Stimulated activated CD4-positive, alpha-beta T cell treated with anti-CD3 and anti-CD28 coated beads, Interleukin-12 subunit alpha, Interleukin-12 subunit beta, amount 100 ng/mL, for 48 hours (primary cell): ENCODE data around the gene ITSN2.

ENCODE experiments used
- DNase-seq, 3 donors: peaks; one replicate each; pipeline ENCODE4 v3.0.0-alpha.2; 2020; ENCODE audit warnings: low read depth in 2 of 3, low spot score in 1 of 3

The ITSN2 gene

DNA sequence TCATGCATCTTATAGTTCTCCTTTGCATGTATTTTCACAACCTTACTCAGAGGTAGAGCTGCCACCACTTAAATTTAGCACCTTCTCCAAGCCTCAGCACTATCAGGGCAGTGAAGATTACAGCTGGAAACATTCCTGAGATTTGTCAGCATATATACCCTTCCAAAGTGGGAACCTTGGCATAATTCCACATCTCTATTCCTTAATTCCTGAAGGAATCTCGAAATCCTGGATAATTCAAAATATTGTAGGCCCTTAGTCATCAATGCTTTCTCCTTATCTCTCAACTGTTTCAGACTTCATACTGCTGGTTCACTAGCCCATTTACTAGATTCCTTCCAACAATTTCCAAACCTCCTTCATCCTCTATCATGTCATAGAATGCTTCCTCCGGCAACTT lies 87.4 kb downstream of the ITSN2 start:
- DNase-seq: no peak

DNA sequence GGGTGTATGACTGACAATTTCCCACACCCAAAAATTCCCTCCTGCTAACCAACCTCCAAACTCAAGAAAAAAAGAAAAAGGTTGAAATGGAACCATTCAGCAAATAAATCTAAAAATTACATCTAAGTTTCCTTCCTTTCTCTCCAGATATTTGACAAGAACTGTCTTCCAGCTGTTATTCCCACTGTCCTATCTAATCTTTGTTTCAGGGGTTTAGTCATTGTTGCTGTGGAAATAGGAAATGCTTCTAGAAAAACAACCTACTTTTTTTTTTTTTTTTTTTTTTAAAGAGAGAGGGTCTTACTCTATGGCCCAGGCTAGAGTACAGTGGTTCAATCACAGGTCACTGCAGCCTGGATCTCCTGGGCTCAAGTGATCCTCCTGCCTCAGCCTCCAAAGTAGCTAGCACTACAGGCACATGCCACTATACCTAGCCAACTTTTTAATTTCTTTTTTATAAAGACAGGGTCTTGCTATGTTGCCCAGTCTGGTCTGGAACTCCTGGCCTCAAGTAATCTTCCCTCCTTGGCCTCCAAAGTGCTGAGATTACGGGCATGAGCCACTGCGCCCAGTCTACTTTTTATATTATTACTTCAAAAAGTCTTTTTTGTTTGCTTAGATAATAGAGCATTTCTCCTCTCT lies 88.1 kb downstream of the ITSN2 start:
- no peak for DNase-seq

DNA sequence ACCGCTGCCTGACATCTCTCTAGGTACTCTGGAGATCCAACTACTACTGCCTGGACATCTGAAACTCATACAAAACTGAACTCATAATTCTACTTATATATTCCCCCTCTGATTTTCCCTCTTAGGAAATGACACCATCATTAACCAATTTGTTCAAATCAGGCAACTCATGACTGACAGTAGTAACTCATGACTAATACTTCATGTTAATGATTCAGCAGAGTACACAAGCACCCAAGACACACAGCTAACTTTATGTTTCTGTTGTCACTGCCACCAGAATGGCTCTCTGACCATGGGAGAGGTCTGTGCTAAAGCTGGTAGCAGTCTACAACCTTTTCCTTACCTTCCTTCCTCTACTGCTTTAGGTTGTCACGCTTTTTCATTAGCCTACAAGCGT lies 91.1 kb downstream of the ITSN2 start:
- DNase-seq: no peak

DNA sequence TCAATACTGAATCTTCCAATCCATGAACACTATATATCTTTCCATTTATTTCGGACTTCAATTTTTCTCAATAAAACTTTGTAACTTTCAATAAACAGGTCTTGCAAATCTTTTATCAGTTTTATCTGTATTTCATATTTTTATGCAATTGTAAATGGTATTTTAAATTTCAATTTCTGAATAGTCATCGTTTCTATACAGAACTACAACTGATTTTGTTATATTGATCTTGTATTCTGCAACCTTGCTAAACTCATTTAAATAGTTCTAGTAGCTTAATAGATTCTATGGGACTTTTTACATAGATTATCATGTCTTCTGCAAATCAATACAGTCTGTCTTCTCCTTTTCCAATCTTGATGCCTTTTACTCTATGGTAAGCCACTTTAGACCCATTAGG lies 95.1 kb downstream of the ITSN2 start:
- DNase-seq: no peak

DNA sequence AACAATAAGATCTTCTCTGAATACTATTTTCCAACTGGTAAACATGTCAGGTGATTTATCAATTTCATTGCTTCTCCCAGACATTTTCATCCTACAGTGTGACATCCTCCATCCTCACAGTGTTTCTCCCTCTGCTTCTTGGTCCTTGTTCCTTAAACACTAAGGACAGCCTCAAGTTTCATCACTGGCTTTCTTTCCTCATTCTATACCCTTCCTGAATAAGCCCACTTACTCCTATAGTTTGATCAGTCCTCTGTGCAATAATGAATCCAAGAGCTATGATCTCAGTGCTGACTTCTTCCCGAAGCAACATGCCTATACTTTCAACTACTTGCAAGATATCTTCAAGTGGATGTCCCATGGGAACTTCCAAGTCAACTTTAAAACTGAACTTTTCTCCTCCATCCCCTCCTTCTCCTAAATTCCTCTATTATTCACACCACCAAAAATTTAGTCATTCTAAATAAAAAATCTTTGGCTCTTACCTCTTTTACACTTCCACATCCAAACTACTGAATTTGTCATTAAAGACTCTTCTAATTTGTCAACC lies 97.8 kb downstream of the ITSN2 start:
- no peak for DNase-seq

DNA sequence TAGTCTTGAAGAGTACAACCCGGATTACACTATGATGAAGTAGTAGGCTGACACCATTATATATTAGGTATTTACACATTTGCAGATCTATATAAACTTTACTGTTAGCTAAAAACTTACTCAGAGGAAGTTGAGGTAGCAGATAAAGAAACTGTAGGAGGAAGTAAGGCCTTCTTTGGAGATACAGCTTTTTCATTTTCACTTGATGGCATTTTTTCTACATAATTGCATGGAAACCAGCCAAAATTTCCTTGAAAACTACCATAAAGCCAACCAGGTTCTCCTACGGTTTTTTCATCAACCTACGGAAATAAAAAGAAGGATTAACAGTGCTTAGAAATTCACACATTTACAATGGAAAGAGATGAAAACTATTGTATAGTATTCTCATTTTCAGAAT lies 98.9 kb downstream of the ITSN2 start:
- no peak for DNase-seq

DNA sequence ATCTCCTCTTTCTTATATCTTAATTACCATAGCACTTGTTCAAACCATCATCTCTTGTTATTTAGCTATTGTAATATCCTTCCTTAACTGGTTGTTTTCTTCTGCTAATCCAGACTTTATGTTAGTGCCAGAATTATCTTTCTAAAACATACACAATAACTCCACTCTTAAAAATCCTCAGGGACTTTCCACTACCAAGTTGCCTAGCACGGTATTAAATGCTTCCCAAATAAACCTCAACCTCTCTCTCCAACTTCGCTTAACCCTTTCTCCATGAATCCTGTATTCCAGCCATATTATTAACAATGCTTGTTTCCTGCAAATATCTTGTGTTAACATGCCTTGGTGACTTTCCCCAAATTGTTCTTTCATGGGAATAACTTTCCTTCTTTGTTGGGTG lies 101.0 kb downstream of the ITSN2 start:
- no peak for DNase-seq

DNA sequence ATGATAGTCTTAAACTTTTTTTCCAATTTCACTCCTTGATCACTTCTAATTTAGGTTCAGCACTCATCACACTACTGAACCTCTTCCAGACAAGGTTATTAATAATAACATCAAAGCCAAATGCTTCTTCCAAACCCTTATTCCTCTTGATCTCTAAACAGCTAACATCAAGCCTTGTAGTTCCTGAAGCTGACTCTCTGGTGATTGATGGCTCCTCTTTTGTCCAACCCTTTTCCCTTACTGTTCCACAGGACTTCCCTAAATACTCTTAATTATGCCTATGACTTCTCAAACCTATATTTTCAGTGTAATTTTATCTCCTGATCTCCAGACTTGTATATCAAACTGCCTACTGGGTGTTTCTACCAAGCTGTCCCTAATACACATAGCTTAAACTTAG lies 101.6 kb downstream of the ITSN2 start:
- DNase-seq: no peak

DNA sequence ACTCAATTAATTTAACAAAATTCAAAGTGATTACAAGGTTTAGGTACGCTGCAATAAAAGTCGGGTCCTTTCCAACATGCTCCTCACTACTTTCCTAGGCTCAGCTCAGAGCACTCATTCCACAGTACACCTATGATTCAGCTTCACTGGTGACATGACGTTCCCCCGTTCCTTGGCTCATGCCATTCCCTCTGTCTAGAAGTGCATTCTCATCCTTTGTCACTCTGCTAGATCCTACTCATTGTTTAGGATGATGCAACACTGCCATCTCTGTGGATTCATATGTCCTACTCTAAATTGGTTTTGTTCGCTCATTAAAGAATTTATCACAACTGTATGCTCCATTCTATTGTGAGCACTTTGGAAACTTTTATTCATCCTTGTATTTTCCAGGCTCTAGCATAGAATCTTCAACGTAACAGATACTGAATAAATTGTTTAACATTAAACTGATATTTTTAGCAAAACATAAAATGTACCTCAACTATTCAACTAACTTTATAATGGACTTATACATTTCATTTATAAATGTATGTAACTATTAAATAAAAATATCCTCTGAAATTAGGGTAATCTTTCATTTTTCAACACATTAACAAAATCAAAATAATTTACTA lies 106.9 kb downstream of the ITSN2 start:
- no peak for DNase-seq

DNA sequence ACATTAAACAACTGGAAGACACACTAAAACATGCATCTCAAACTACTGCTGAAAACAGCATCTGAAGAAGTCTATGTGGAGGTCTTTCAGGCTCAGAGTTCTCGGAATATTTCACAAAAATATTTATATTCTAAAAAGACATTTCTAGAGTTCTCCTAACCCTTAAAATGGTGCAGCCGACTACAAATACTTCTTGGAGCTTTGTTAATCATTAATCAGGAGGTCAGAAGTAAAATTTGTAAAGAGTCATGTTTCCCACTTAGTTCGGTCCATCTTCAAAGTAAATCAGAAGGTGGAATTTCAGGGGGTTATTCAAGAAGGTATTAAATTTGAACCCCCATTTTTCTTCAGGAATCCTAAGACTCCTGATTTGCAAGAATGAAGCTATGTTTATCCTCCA lies 112.7 kb downstream of the ITSN2 start:
- no peak for DNase-seq

DNA sequence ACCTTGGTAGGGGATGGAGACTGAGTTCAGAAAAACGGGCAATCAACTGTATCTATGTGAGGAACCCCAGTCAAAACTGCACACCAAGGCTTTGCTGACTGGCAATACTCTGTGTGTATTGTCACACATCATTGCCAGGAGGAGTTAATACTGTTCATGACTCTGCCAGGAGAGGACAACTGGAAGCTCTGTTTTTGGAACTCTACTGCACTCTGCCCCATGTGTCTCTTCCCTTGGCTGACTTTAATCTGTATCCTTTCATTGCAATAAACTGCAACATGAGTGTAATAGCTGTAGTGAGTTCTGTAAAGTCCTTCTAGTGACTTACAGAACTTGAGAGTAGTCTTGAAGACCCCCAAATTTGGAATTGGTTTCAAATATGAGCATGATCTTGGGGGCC lies 113.2 kb downstream of the ITSN2 start:
- DNase-seq: no peak

DNA sequence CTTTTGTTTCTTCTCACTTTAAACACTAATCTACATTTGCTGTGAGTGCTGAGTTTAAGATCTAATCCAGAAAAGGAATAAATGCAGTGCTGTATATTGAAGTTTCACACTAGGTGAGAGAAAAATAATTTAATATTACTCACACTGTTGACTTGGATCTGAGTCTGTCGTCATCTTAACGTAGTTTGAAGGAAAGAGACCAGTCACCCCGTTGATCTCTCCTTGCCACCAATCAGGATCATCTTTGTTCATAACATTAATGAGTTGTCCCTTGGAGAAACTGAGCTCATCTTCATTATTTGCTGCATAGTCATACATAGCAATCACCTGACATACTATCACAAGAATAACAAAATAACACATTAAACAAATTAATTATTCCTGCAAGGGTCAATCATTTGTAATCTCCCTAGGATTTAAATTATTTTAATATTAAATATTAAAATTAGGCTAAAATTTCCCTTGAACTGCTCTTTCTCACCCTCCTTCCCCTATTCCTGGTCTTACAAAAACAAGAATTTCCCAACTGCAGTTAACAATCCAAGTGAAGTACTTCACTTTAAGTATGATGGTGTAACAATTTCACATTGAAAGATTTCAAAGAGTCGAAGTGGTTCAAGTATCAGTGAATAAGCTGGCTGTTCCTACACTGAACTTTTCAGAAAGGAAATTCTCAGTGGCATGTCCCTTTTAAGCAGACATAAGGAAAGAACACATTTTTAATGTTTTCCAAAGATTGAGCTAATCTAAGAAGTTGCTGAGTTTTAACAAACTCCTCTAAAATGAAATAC lies 114.2 kb downstream of the ITSN2 start:
- no peak for DNase-seq

DNA sequence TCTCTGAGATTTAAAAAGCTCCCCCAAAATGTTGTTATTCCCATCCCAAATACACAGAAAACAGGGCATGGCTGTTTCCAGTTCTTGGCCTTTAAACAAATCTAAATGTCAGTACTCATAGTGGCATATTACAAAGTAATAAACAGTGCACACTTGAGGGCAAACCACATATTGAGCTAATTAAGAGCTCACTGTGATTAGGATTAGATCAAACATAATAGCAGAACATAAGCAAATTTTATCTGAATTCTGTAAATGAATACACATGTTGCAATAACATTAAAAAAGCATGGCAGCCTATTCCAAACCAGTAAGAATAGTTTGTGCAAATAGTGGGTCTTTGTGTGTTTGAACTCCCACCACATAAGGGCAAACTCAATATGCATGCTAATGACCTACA lies 118.8 kb downstream of the ITSN2 start:
- DNase-seq: no peak

DNA sequence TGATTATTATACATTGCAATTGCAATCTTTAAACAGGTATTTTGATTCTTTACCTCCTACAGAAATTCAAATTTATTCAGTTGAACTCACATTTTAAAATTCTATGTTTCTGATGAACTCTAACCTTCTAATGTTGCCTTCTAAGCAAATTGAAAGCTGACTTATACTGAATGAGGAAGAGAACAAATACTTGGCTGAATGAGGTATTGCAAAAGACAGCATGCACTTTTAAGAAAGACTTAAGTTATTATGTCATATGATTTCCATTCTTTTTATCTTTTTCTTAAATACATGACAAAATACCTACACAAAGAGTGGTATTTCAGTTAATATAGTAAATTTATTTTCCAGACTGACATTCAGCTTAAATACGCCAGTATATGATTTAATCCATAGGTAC lies 120.8 kb downstream of the ITSN2 start:
- no peak for DNase-seq

DNA sequence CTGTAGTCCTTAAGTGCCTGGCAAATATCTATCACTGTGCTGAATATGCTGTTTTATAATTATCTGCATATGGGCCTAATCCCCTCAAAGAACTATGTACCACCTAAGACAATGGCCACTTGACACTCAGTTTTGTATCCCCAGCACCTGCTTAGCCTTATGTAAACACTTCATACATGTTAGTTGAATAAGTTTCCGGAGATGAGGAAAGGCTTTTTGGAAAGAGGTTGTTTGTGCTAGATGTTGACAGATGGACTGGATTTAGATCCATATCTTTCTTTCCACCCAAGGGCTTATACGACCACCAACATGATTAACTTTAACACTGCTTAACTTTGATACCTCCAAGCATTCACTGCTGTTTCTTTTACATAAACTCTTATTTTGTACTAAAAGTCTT lies 122.2 kb downstream of the ITSN2 start:
- no peak for DNase-seq

DNA sequence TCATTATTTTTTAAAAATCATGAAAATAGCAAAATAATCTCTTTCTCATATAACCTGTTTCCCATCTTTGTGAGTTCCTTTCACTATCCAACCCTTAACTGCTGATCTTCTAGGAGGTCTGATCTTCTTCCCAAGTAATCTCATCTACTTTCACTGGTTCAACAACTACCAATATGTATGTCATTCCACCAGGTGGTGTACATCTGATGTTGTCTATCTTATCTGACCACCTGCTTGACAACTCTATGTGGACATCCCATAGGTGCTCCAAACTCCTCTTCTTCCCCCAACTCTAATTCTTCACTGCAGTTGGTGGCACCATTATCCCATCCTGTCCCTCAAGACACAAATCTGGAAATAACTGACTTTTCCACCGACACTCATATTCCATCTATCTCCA lies 123.0 kb downstream of the ITSN2 start:
- no peak for DNase-seq

DNA sequence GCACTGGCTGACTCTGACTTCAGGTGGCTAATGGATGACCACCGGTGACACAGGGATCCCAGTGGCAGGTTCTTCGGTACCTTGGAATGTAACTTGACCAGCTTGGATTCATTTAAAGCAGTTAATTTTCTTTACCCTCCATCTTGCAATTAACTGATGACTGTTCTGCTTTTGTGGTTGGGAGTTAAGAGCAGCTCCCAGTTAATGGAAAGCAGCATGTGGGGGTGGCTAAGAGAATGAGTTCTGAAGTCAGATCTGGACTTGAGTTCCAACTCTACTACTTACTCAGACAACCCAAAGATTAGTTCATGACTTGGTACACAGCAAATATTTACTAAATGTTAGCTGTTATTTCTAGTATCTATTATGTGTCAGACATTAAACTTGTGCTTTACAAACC lies 127.0 kb downstream of the ITSN2 start:
- DNase-seq: no peak

DNA sequence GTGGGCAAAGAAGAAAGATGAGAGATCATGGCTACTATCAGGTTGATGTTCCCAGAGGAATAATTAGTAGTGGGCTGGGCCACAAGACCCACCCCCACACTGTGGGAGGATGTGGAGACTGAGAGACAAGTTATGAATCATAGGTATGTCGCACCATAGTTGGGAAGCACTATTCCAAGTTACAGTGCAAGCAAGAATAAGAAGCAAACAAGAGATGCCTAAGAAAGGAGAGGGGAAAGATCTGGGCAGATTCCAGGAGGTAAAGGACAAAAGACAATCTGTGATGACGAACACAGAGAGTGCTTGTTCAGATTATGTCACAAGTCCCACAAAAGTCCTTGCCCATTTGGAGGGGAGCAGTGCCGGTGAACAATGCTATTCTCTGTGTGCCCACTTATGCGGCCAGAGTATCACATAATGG lies 128.9 kb downstream of the ITSN2 start:
- no peak for DNase-seq

DNA sequence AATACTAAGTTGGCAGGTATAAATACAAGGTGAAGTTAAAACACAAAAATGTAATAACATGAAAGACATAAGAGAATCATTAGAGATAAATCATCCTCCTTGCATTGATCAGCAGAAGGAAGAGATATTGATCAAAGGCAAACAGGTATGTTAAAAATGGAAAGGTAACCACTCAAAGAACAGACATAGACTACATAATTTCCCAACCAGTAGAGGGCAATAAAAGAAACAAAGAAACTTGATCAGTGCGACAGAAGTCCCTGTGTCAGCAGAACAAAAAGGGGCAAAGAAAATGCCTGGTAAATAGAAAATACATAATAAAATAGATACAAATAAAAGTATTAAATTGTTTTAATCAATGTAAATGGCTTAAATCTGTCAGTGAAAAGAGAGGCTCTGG lies 131.9 kb downstream of the ITSN2 start:
- DNase-seq: no peak

DNA sequence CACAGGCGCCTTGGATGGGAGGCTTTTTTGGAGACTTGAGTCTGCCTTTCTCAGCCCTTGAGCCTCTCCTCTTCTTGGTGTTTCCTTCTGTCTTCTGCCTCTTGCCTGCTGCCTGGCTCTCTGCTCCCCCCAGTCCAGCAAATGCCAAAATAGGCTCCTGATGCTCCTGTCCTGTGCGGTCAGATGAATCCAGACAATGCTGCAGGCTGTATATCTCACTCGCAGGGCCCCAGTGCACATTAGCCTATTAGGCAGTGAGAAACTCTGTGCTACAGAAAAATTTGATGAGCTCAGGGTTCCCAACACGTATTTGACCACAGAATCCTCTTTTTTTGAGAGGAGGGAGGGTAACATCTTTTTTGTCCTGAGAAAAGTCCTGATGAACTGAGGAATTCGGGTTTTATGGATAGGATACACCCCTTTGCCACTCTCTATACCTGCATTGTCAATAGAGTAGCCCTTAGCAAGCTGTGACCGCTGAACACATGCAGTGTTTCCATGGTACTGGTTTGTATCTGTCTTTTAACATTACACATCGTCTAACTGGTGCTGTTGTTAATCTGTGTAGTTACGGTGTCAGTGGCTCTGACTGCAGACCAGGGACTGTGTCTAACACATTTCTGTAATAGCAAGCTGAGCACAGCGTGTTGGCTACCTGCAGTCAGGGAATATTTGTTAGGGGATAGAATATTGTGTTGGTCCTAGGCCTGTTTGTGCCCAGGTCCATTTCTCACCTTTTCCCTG lies 134.7 kb downstream of the ITSN2 start:
- no peak for DNase-seq

DNA sequence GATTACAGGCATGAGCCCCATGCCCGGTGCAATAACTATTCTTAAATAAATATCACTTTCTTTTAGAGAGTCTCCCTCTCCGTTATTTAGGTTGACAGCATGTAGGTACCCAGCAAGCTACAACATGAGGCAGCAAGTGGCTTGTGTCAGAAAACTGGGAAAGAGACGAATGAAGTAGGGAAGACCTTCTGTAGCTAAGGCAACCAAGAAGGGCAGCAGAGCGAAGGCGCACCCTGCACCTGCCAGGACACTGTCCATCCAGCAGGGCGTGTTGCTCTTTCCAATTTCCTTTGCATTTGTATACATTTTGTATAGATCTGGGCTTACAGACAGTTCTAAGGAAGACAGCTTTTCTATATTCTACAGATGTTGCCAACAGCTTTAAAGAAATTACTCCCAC lies 137.4 kb downstream of the ITSN2 start:
- DNase-seq: no peak
